Stimulated activated CD4-positive, alpha-beta T cell treated with anti-CD3 and anti-CD28 coated beads, TNF-alpha, amount 100 ng/mL, for 1 hour (primary cell): ENCODE results near the gene DHX57.

Source experiments
- DNase-seq, 3 donors: peaks; one replicate each; pipeline ENCODE4 v3.0.0-alpha.2; 2020; ENCODE audit warnings: low read depth in 3 of 3, low spot score in 1 of 3

The DHX57 gene

GRCh38 chr2:38754506-38754905 lies 121.2 kb downstream of the DHX57 start:
- no peak for DNase-seq

GRCh38 chr2:38754049-38754448 lies 121.7 kb downstream of the DHX57 start:
- no peak for DNase-seq

GRCh38 chr2:38751596-38752410 lies 123.9 kb downstream of the DHX57 start:
- DNase-seq, result no peak

- DNase-seq, result peak; percentile 94 to 98 (median 98)
Observed at GRCh38 chr2:38750891-38751595, 124.7 kb downstream of the DHX57 start, which contains the start of gene SRSF7. Gene SRSF7, minus strand, starts transcription at chr2:38751361. Its CDS starts 105 bp downstream, at chr2:38751256.

- DNase-seq, result peak; percentile 3 to 38 (median 18)
Observed at GRCh38 chr2:38750011-38750890, 125.5 kb downstream of the DHX57 start.

GRCh38 chr2:38748943-38749804 lies 126.6 kb downstream of the DHX57 start:
- no peak for DNase-seq

GRCh38 chr2:38748391-38748790 lies 127.3 kb downstream of the DHX57 start:
- DNase-seq, result no peak

GRCh38 chr2:38747819-38748218 lies 127.9 kb downstream of the DHX57 start:
- no peak for DNase-seq
